ENCODE data around the gene B3GALNT2.
"Not testable (repeated sequence)": the region's sequence is repeated elsewhere in the genome, so short reads cannot be mapped to it uniquely, and the experiment has no call there.

GRCh38 chr1:235469897-235470296 lies 34.4 kb downstream of the B3GALNT2 start:
- not testable (repeated sequence) for TF ChIP-seq CTCF, POLR2AphosphoS5, POLR2A, EP300 (IDR thresholded peaks at IDR 0.05)

Measured in gastroesophageal sphincter (tissue), 3 donors.